Gastrocnemius medialis (tissue), 4 donors: ENCODE data around the gene CHST8.

ENCODE experiments used
- CTCF ChIP-seq, 5 experiments: fragments of 450-650 bp in 3 of 5; fragments of 200-600 bp in 2 of 5; sonication (generic) in 2 of 5; IDR thresholded peaks in 4 of 5; conservative IDR thresholded peaks in 1 of 5; 1 replicate in 4 of 5; 2 replicates in 1 of 5; pipeline ENCODE4 v1.5.1; 2016 to 2019; ENCODE audit warnings: antibody characterized with exemption in 5 of 5, mild to moderate bottlenecking in 3 of 5, moderate library complexity in 3 of 5
- POLR2A ChIP-seq, 2 donors: fragments of 450-650 bp; IDR thresholded peaks; one replicate each; pipeline ENCODE4 v1.6.1; 2017; ENCODE audit warnings: antibody characterized with exemption in 2 of 2, mild to moderate bottlenecking in 2 of 2, moderate library complexity in 2 of 2

- no peak for TF ChIP-seq CTCF (IDR thresholded peaks at IDR 0.05 in 4 of 5, conservative IDR thresholded peaks at IDR 0.05 in 1 of 5)
- TF ChIP-seq POLR2A (IDR thresholded peaks at IDR 0.05) = no peak
Observed at GRCh38 chr19:33750587-33751435, 129.1 kb downstream of the CHST8 start.
